ENCODE data around the gene KLHL3. TPM values are rescaled to one million over a fixed set of nuclear protein-coding genes. Genes with fewer than 3 reads are reported as not detected.

Gene KLHL3
- polyA plus RNA-seq, 1 of the 3 experiments (the other 2 are of a cell fraction) = 3.8 TPM

DNA sequence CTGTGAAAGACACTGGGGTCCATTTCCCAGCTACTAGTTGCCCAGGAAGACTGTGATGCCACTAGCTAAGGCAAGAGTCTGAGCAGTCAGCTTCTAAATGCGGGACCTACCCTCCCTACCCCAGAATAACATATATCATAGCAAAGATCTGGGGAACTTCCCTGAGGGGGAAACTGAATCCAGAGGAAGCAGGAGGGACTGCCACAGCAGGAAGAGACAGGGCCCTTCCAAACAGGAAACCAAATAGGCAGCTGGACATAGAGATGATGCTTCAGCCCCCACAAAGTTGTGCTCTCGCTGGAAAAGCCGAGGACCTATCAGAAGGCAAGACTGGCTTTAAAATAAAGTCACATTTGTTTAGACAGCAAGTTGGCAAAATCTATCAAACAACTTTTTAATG is 51.1 kb downstream of the KLHL3 start:
- TF ChIP-seq MEF2A (IDR thresholded peaks at IDR 0.05; ENCODE audit: borderline replicate concordance, low read depth) (no peak), FOXM1 (IDR thresholded peaks at IDR 0.05; ENCODE audit: low read depth) (no peak), TCF12 (IDR thresholded peaks at IDR 0.05) (no peak), SMC3 (IDR thresholded peaks at IDR 0.05; ENCODE audit: low read depth, low read length) (no peak), MXI1 (IDR thresholded peaks at IDR 0.05; ENCODE audit: low read depth, low read length) (no peak), TAF1 (IDR thresholded peaks at IDR 0.05; ENCODE audit: borderline replicate concordance, low read depth, low read length) (no peak), NRF1 (IDR thresholded peaks at IDR 0.05; ENCODE audit: low read depth, low read length) (no peak), NFIC (IDR thresholded peaks at IDR 0.05; ENCODE audit: borderline replicate concordance) (no peak), RXRA (IDR thresholded peaks at IDR 0.05; ENCODE audit: borderline replicate concordance, low read depth) (no peak), JUND (IDR thresholded peaks at IDR 0.05) (no peak), SIN3A (IDR thresholded peaks at IDR 0.05; ENCODE audit: borderline replicate concordance, low read depth, low read length) (no peak), RCOR1 (IDR thresholded peaks at IDR 0.05; ENCODE audit: low read length) (no peak)
- TF ChIP-seq, protein P1, sequence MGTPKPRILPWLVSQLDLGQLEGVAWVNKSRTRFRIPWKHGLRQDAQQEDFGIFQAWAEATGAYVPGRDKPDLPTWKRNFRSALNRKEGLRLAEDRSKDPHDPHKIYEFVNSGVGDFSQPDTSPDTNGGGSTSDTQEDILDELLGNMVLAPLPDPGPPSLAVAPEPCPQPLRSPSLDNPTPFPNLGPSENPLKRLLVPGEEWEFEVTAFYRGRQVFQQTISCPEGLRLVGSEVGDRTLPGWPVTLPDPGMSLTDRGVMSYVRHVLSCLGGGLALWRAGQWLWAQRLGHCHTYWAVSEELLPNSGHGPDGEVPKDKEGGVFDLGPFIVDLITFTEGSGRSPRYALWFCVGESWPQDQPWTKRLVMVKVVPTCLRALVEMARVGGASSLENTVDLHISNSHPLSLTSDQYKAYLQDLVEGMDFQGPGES (IDR thresholded peaks at IDR 0.05; ENCODE audit: low read depth, low read length) = no peak
- TF ChIP-seq, protein P2, sequence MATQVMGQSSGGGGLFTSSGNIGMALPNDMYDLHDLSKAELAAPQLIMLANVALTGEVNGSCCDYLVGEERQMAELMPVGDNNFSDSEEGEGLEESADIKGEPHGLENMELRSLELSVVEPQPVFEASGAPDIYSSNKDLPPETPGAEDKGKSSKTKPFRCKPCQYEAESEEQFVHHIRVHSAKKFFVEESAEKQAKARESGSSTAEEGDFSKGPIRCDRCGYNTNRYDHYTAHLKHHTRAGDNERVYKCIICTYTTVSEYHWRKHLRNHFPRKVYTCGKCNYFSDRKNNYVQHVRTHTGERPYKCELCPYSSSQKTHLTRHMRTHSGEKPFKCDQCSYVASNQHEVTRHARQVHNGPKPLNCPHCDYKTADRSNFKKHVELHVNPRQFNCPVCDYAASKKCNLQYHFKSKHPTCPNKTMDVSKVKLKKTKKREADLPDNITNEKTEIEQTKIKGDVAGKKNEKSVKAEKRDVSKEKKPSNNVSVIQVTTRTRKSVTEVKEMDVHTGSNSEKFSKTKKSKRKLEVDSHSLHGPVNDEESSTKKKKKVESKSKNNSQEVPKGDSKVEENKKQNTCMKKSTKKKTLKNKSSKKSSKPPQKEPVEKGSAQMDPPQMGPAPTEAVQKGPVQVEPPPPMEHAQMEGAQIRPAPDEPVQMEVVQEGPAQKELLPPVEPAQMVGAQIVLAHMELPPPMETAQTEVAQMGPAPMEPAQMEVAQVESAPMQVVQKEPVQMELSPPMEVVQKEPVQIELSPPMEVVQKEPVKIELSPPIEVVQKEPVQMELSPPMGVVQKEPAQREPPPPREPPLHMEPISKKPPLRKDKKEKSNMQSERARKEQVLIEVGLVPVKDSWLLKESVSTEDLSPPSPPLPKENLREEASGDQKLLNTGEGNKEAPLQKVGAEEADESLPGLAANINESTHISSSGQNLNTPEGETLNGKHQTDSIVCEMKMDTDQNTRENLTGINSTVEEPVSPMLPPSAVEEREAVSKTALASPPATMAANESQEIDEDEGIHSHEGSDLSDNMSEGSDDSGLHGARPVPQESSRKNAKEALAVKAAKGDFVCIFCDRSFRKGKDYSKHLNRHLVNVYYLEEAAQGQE (IDR thresholded peaks at IDR 0.05; ENCODE audit: low read depth, low read length) = no peak
- TF ChIP-seq, protein P3, sequence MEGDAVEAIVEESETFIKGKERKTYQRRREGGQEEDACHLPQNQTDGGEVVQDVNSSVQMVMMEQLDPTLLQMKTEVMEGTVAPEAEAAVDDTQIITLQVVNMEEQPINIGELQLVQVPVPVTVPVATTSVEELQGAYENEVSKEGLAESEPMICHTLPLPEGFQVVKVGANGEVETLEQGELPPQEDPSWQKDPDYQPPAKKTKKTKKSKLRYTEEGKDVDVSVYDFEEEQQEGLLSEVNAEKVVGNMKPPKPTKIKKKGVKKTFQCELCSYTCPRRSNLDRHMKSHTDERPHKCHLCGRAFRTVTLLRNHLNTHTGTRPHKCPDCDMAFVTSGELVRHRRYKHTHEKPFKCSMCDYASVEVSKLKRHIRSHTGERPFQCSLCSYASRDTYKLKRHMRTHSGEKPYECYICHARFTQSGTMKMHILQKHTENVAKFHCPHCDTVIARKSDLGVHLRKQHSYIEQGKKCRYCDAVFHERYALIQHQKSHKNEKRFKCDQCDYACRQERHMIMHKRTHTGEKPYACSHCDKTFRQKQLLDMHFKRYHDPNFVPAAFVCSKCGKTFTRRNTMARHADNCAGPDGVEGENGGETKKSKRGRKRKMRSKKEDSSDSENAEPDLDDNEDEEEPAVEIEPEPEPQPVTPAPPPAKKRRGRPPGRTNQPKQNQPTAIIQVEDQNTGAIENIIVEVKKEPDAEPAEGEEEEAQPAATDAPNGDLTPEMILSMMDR (IDR thresholded peaks at IDR 0.05) = no peak
- TF ChIP-seq, protein P4, sequence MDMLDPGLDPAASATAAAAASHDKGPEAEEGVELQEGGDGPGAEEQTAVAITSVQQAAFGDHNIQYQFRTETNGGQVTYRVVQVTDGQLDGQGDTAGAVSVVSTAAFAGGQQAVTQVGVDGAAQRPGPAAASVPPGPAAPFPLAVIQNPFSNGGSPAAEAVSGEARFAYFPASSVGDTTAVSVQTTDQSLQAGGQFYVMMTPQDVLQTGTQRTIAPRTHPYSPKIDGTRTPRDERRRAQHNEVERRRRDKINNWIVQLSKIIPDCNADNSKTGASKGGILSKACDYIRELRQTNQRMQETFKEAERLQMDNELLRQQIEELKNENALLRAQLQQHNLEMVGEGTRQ (IDR thresholded peaks at IDR 0.05; ENCODE audit: borderline replicate concordance, low read depth, low read length) = no peak
- TF ChIP-seq, protein P5, sequence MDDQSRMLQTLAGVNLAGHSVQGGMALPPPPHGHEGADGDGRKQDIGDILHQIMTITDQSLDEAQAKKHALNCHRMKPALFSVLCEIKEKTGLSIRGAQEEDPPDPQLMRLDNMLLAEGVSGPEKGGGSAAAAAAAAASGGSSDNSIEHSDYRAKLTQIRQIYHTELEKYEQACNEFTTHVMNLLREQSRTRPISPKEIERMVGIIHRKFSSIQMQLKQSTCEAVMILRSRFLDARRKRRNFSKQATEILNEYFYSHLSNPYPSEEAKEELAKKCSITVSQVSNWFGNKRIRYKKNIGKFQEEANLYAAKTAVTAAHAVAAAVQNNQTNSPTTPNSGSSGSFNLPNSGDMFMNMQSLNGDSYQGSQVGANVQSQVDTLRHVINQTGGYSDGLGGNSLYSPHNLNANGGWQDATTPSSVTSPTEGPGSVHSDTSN (IDR thresholded peaks at IDR 0.05) = no peak
- CTCF ChIA-PET = interaction anchor here (1.6 to 2.0 kb wide), 2 partner anchors 24 to 51 kb away, joined by 3 to 10 read pairs; partner anchors contain the start of gene KLHL3

More for the DNA sequence above, 51.1 kb downstream of the KLHL3 start:
- POLR2A ChIA-PET = no interaction called here
- Histone ChIP-seq H3K4me1 (ENCODE audit: control insufficient read depth in 1 of 2, insufficient read depth in 2 of 2, low read depth in 1 of 2, low read length in 1 of 2) (no peaks in the 10 kb centered on the region; a peak in 1 of 4 replicates), H2AFZ (ENCODE audit: low read depth) (no peak overlapping the region), H3K4me2 (no peak overlapping the region), H3K79me2 (ENCODE audit: insufficient read depth) (no peaks in the 10 kb centered on the region), H4K20me1 (ENCODE audit: insufficient read depth) (no peaks in the 10 kb centered on the region), H3K9me2 (no peaks in the 10 kb centered on the region), H3K9ac (no peak overlapping the region), H3K27me3 (ENCODE audit: insufficient read depth) (no peaks in the 10 kb centered on the region), H3K36me3 (replicated peaks in 1 of 2; ENCODE audit: control insufficient read depth in 1 of 2, insufficient read depth in 2 of 2, low read length in 1 of 2) (no peaks in the 10 kb centered on the region), H3K27ac (ENCODE audit: low read depth in 2 of 2, low read length in 1 of 2) (no peak overlapping the region), H3F3A (replicated peaks; ENCODE audit: insufficient read depth) (no peaks in the 10 kb centered on the region), H3K4me3 (ENCODE audit: low read depth in 2 of 2, low read length in 1 of 2) (no peak overlapping the region), H3K9me3 (no peaks in the 10 kb centered on the region)
- WGBS (ENCODE audit: low lambda C conversion rate) = 81% methylated on average over 3 of the region's 3 CpGs
- DNase-seq = no peak
